K562 (cell line): ENCODE results near the gene DYNC2I2. TPM values are rescaled to one million over a fixed set of nuclear protein-coding genes. Genes with fewer than 3 reads are reported as not detected.

Experiments used
- ARID1B ChIP-seq: fragments of 450-650 bp; IDR thresholded peaks from 2 replicates; pipeline ENCODE4 v1.6.1; 2016; ENCODE audit warnings: antibody characterized with exemption, mild to moderate bottlenecking, inconsistent platforms
- CCNT2 ChIP-seq: IDR thresholded peaks from 2 replicates; pipeline ENCODE4 v1.6.1; 2011; ENCODE audit warnings: borderline replicate concordance, low read depth, mild to moderate bottlenecking, moderate library complexity, mixed read lengths, low read length; ENCODE audit not compliant: insufficient read length; ENCODE audit errors: extremely low read depth
- CREB1 ChIP-seq, 2 experiments: sonication (generic) in 1 of 2; formaldehyde crosslinking in 1 of 2; IDR thresholded peaks; 2 replicates each; pipeline versions ENCODE4 v1.6.1 to v1.8.0; 2012 to 2022; ENCODE audit warnings: inconsistent platforms in 1 of 2, mild to moderate bottlenecking in 1 of 2, missing genetic modification reagents in 1 of 2, moderate library complexity in 1 of 2
- DNMT1 ChIP-seq: fragments of 450-650 bp; IDR thresholded peaks from 2 replicates; pipeline ENCODE4 v1.6.1; 2016; ENCODE audit warnings: antibody characterized with exemption, mild to moderate bottlenecking
- EP400 ChIP-seq: fragments of 450-650 bp; IDR thresholded peaks from 2 replicates; pipeline ENCODE4 v1.6.1; 2017; ENCODE audit warnings: antibody characterized with exemption, mild to moderate bottlenecking, moderate library complexity
- HCFC1 ChIP-seq: IDR thresholded peaks from 2 replicates; pipeline ENCODE4 v1.6.1; 2012; ENCODE audit warnings: low read depth, low read length, improper control_type of control experiment
- HDAC6 ChIP-seq: IDR thresholded peaks from 2 replicates; pipeline ENCODE4 v1.6.1; 2012; ENCODE audit warnings: low read depth, mild to moderate bottlenecking, control low read depth, inconsistent platforms, low read length, moderate library complexity
- KDM2B ChIP-seq: fragments of 250-450 bp; sonication (Bioruptor Pico); IDR thresholded peaks from 2 replicates; pipeline ENCODE4 v1.8.0; 2021; ENCODE audit warnings: mild to moderate bottlenecking, moderate library complexity
- KDM5B ChIP-seq: fragments of 200-600 bp; sonication (generic); IDR thresholded peaks from 2 replicates; pipeline ENCODE4 v1.6.1; 2012; ENCODE audit warnings: low read depth, mild to moderate bottlenecking, moderate library complexity, low read length, control low read depth, inconsistent platforms; ENCODE audit not compliant: insufficient replicate concordance
- KLF13 ChIP-seq: fragments of 450-650 bp; IDR thresholded peaks from 2 replicates; pipeline ENCODE4 v1.6.1; 2016; ENCODE audit warnings: missing genetic modification characterization, low read depth, mild to moderate bottlenecking, missing compliant biosample characterization, moderate library complexity, borderline replicate concordance
- MYC ChIP-seq, 2 experiments: fragments of 250-450 bp in 1 of 2; sonication (Bioruptor Pico) in 1 of 2; IDR thresholded peaks; 2 replicates each; pipeline versions ENCODE4 v1.5.1 to v1.6.1; 2012 to 2021; ENCODE audit warnings: low read depth in 2 of 2, borderline replicate concordance in 1 of 2, improper control_type of control experiment in 1 of 2, low read length in 1 of 2, mild to moderate bottlenecking in 1 of 2, moderate library complexity in 1 of 2
- NR1H2 ChIP-seq: sonication (generic); formaldehyde crosslinking; IDR thresholded peaks from 2 replicates; pipeline ENCODE4 v1.4.0; 2020; ENCODE audit warnings: mild to moderate bottlenecking, missing genetic modification reagents
- POLR2B ChIP-seq: fragments of 450-650 bp; IDR thresholded peaks from 2 replicates; pipeline ENCODE4 v1.6.1; 2018; ENCODE audit warnings: low read depth; ENCODE audit not compliant: partially characterized antibody
- RBBP5 ChIP-seq: fragments of 200-600 bp; sonication (generic); IDR thresholded peaks from 2 replicates; pipeline ENCODE4 v1.6.1; 2012; ENCODE audit warnings: borderline replicate concordance, mild to moderate bottlenecking, low read length, control low read depth, inconsistent platforms; ENCODE audit not compliant: insufficient read depth, poor library complexity, severe bottlenecking
- TAF1 ChIP-seq: IDR thresholded peaks from 2 replicates; pipeline ENCODE4 v1.6.1; 2011; ENCODE audit warnings: mild to moderate bottlenecking, low read length, moderate library complexity; ENCODE audit not compliant: insufficient read depth, control insufficient read depth, severe bottlenecking; ENCODE audit errors: extremely low read depth
- TRIM28 ChIP-seq: fragments of 450-650 bp; IDR thresholded peaks from 2 replicates; pipeline ENCODE4 v1.6.1; 2017
- polyA plus RNA-seq, 8 experiments: library from polyadenylated mRNA; depleted of rRNA in 4 of 8; stranded (reverse) in 5 of 8; unstranded in 3 of 8; fragments of >200 nt; fragmentation: Nextera tagmentation in 2 of 8; fragmentation: Illumina TruSeq in 1 of 8; extraction: Ambion mirVana in 2 of 8; extraction: Trizol in 1 of 8; gene quantifications; 2 replicates each; pipeline versions ENCODE4 v1.2.1 to v1.2.3, GENCODE V29; 2011 to 2014; ENCODE audit warnings: inconsistent platforms in 1 of 8, missing spikeins in 1 of 8
- total RNA-seq, 7 experiments: library from RNA; depleted of rRNA in 6 of 7; stranded (reverse); fragments of >200 nt in 6 of 7; fragmentation: Illumina TruSeq in 2 of 7; extraction: Trizol in 2 of 7; gene quantifications; 2 replicates each; pipeline versions ENCODE4 v1.2.1 to v1.2.3, GENCODE V29; 2011 to 2021; ENCODE audit warnings: low replicate concordance in 1 of 7
- TF ChIP-seq, protein P1 (sequence below): IDR thresholded peaks from 2 replicates; pipeline ENCODE4 v1.6.1; 2011; ENCODE audit warnings: borderline replicate concordance, low read depth, mild to moderate bottlenecking, moderate library complexity, low read length; ENCODE audit not compliant: insufficient read depth, poor library complexity, severe bottlenecking
- TF ChIP-seq, protein P2 (sequence below), 2 experiments: fragments of 250-450 bp in 1 of 2; fragments of 450-650 bp in 1 of 2; sonication (Bioruptor Pico) in 1 of 2; IDR thresholded peaks; 2 replicates each; pipeline versions ENCODE4 v1.6.1 to v1.8.0; 2016 to 2021; ENCODE audit warnings: mild to moderate bottlenecking in 2 of 2, moderate library complexity in 2 of 2, missing compliant biosample characterization in 1 of 2, missing genetic modification characterization in 1 of 2
- TF ChIP-seq, protein P3 (sequence below): fragments of 450-650 bp; formaldehyde crosslinking; IDR thresholded peaks from 2 replicates; pipeline ENCODE4 v1.4.0; 2022; ENCODE audit warnings: missing genetic modification characterization
- TF ChIP-seq, protein P4 (sequence below): sonication (generic); formaldehyde crosslinking; IDR thresholded peaks from 2 replicates; pipeline ENCODE4 v1.8.1; 2023; ENCODE audit warnings: mild to moderate bottlenecking, missing genetic modification reagents

The DYNC2I2 gene
- total and polyA plus RNA-seq, 9 of the 15 experiments (the other 6 are each of a cell fraction or from before 2014, with no cell fraction given) = 1.5 to 249 (median 70.0) TPM

DNA sequence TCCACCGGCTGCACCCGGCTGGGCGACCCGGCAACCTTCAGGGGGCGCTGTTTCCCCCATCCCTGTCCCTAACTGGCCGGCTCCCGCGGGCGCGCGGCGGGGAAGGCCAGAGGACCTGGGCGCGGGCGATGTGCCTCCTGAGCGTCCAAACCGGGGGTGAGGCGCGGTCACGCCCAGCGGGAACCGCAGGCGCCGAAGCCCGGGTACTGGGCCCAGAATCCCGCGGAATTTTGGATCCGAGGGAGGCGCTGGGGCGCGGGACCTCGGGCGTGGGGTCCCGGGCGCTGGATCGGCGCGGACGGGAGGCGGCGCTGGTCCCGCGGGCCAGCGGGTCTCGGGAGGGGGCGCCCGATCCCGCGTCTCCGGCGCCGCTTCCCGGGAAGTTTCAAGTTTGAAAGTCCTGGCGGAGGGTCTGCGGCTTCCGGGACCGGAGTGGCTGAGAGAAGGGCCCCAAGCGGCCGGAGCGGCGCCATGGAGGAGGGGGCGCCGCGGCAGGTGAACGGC is 45.9 kb upstream of the DYNC2I2 start, which contains the start of gene PKN3 (continued):
- TF ChIP-seq, protein P1, sequence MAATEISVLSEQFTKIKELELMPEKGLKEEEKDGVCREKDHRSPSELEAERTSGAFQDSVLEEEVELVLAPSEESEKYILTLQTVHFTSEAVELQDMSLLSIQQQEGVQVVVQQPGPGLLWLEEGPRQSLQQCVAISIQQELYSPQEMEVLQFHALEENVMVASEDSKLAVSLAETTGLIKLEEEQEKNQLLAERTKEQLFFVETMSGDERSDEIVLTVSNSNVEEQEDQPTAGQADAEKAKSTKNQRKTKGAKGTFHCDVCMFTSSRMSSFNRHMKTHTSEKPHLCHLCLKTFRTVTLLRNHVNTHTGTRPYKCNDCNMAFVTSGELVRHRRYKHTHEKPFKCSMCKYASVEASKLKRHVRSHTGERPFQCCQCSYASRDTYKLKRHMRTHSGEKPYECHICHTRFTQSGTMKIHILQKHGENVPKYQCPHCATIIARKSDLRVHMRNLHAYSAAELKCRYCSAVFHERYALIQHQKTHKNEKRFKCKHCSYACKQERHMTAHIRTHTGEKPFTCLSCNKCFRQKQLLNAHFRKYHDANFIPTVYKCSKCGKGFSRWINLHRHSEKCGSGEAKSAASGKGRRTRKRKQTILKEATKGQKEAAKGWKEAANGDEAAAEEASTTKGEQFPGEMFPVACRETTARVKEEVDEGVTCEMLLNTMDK = peak; percentile 80
- TF ChIP-seq KDM5B = peak; percentile 42
- 0 out of 2 replicates have a peak, but pooled peaks have one; percentile 57 for TF ChIP-seq MYC (IDR thresholded peaks at IDR 0.05; ENCODE audit: low read depth, low read length)
- no peak; the same call in 1 of the 2 replicates for TF ChIP-seq MYC (CRISPR knock-in tag; IDR thresholded peaks at IDR 0.05; ENCODE audit: borderline replicate concordance, low read depth)
- peak; percentile 54 for TF ChIP-seq TAF1
- TF ChIP-seq HCFC1 = peak; percentile 42
- TF ChIP-seq NR1H2 (CRISPR knock-in tag) = no peak
- 0 out of 2 replicates have a peak, but pooled peaks have one; percentile 34 for TF ChIP-seq KLF13 (tag)
- TF ChIP-seq RBBP5 = peak; percentile 60
- peak; percentile 66 for TF ChIP-seq CCNT2
- no peak for TF ChIP-seq HDAC6
- TF ChIP-seq, protein P2, sequence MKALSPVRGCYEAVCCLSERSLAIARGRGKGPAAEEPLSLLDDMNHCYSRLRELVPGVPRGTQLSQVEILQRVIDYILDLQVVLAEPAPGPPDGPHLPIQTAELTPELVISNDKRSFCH (CRISPR knock-in tag; IDR thresholded peaks at IDR 0.05) = no peak
- TF ChIP-seq, protein P2 (tag; IDR thresholded peaks at IDR 0.05) = no peak
- peak; percentile 4; the same call in 1 of the 2 replicates for TF ChIP-seq KDM2B (CRISPR knock-in tag)
- TF ChIP-seq, protein P3, sequence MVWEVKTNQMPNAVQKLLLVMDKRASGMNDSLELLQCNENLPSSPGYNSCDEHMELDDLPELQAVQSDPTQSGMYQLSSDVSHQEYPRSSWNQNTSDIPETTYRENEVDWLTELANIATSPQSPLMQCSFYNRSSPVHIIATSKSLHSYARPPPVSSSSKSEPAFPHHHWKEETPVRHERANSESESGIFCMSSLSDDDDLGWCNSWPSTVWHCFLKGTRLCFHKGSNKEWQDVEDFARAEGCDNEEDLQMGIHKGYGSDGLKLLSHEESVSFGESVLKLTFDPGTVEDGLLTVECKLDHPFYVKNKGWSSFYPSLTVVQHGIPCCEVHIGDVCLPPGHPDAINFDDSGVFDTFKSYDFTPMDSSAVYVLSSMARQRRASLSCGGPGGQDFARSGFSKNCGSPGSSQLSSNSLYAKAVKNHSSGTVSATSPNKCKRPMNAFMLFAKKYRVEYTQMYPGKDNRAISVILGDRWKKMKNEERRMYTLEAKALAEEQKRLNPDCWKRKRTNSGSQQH (CRISPR knock-in tag) = no peak
- TF ChIP-seq CREB1 (IDR thresholded peaks at IDR 0.05) = peak; percentile 23
- no peak; the same call in 1 of the 2 replicates for TF ChIP-seq CREB1 (CRISPR knock-in tag; IDR thresholded peaks at IDR 0.05)
- peak; percentile 56; the same call in 1 of the 2 replicates for TF ChIP-seq EP400
- no peak for TF ChIP-seq DNMT1
- TF ChIP-seq, protein P4, sequence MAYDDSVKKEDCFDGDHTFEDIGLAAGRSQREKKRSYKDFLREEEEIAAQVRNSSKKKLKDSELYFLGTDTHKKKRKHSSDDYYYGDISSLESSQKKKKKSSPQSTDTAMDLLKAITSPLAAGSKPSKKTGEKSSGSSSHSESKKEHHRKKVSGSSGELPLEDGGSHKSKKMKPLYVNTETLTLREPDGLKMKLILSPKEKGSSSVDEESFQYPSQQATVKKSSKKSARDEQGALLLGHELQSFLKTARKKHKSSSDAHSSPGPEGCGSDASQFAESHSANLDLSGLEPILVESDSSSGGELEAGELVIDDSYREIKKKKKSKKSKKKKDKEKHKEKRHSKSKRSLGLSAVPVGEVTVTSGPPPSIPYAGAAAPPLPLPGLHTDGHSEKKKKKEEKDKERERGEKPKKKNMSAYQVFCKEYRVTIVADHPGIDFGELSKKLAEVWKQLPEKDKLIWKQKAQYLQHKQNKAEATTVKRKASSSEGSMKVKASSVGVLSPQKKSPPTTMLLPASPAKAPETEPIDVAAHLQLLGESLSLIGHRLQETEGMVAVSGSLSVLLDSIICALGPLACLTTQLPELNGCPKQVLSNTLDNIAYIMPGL (CRISPR knock-in tag) = peak; percentile 91; the same call in 1 of the 2 replicates
- peak; percentile 55 for TF ChIP-seq POLR2B
- no peak for TF ChIP-seq TRIM28
- peak; percentile 44; the same call in 1 of the 2 replicates for TF ChIP-seq ARID1B
